ENCODE measurements around the gene TPCN1. TPM values are rescaled to one million over a fixed set of nuclear protein-coding genes. Genes with fewer than 3 reads are reported as not detected.
"Not testable (repeated sequence)": the region's sequence is repeated elsewhere in the genome, so short reads cannot be mapped to it uniquely, and the experiment has no call there.

TPCN1 gene
- total RNA-seq, 3 donors from 2014 or later, result 17.5 to 23.7 (median 20.8) TPM

GRCh38 chr12:113203852-113204760 is 17.2 kb upstream of the TPCN1 start:
- peaks cover 25% of the 10 kb centered on the region for H3K4me1 Mint-ChIP-seq (ENCODE audit: low read depth)
- ATAC-seq, result no peak
- no peak overlapping the region for H3K4me3 Mint-ChIP-seq
- no peaks in the 10 kb centered on the region for H3K36me3 Mint-ChIP-seq (ENCODE audit: insufficient read depth)
- H3K9me3 Mint-ChIP-seq, result no peaks in the 10 kb centered on the region
- H3K27me3 Mint-ChIP-seq (ENCODE audit: low read depth), result no peaks in the 10 kb centered on the region
- DNase-seq, result no peak

GRCh38 chr12:113204804-113205203 is 16.5 kb upstream of the TPCN1 start:
- no peaks in the 10 kb centered on the region for H3K36me3 Mint-ChIP-seq (ENCODE audit: insufficient read depth)
- no peak for DNase-seq
- H3K4me3 Mint-ChIP-seq, result no peak overlapping the region
- H3K9me3 Mint-ChIP-seq, result no peaks in the 10 kb centered on the region
- peaks cover 32% of the 10 kb centered on the region for H3K4me1 Mint-ChIP-seq (ENCODE audit: low read depth)
- ATAC-seq, result no peak
- H3K27me3 Mint-ChIP-seq (ENCODE audit: low read depth), result no peaks in the 10 kb centered on the region

- H3K36me3 Mint-ChIP-seq (ENCODE audit: insufficient read depth); H3K4me3 Mint-ChIP-seq; H3K9me3 Mint-ChIP-seq; H3K27me3 Mint-ChIP-seq (ENCODE audit: low read depth); DNase-seq; ATAC-seq: not testable (repeated sequence)
- H3K4me1 Mint-ChIP-seq (ENCODE audit: low read depth), result peaks cover 50% of the 10 kb centered on the region
These were observed 14.5 kb upstream of the TPCN1 start for GRCh38 chr12:113206802-113207201.

GRCh38 chr12:113207613-113208040 is 13.6 kb upstream of the TPCN1 start:
- Mint-ChIP-seq H3K36me3 (ENCODE audit: insufficient read depth) (no peaks in the 10 kb centered on the region), H3K4me1 (ENCODE audit: low read depth) (peaks cover 50% of the 10 kb centered on the region), H3K9me3 (no peaks in the 10 kb centered on the region), H3K4me3 (peak overlapping the region; percentile 4), H3K27me3 (ENCODE audit: low read depth) (no peaks in the 10 kb centered on the region)
- peak; percentile 26 to 32 for ATAC-seq
- no peak for DNase-seq

- H3K27me3 Mint-ChIP-seq (ENCODE audit: low read depth), result no peaks in the 10 kb centered on the region
These were observed 13.0 kb upstream of the TPCN1 start for GRCh38 chr12:113208041-113208934.

GRCh38 chr12:113211160-113211559 is 10.1 kb upstream of the TPCN1 start:
- H3K4me1 Mint-ChIP-seq (ENCODE audit: low read depth), result peaks cover 61% of the 10 kb centered on the region
- no peak for ATAC-seq
- no peak overlapping the region for H3K4me3 Mint-ChIP-seq

More at GRCh38 chr12:113208041-113208934, 13.0 kb upstream of the TPCN1 start:
- Mint-ChIP-seq H3K36me3 (ENCODE audit: insufficient read depth) (no peaks in the 10 kb centered on the region), H3K9me3 (no peaks in the 10 kb centered on the region), H3K4me3 (peak overlapping the region; percentile 56), H3K4me1 (ENCODE audit: low read depth) (peaks cover 50% of the 10 kb centered on the region)
- ATAC-seq (peak; percentile 81 to 86), DNase-seq (no peak)

GRCh38 chr12:113214895-113215400 is 6.3 kb upstream of the TPCN1 start:
- ATAC-seq (no peak), DNase-seq (no peak)
- peaks cover 38% of the 10 kb centered on the region for H3K4me1 Mint-ChIP-seq (ENCODE audit: low read depth)
- no peaks in the 10 kb centered on the region for H3K27me3 Mint-ChIP-seq (ENCODE audit: low read depth)
- H3K9me3 Mint-ChIP-seq, result no peaks in the 10 kb centered on the region
- H3K36me3 Mint-ChIP-seq (ENCODE audit: insufficient read depth), result no peaks in the 10 kb centered on the region
- no peak overlapping the region for H3K4me3 Mint-ChIP-seq

More at GRCh38 chr12:113211160-113211559, 10.1 kb upstream of the TPCN1 start:
- no peak for DNase-seq
- Mint-ChIP-seq H3K27me3 (ENCODE audit: low read depth) (no peaks in the 10 kb centered on the region), H3K9me3 (no peaks in the 10 kb centered on the region), H3K36me3 (ENCODE audit: insufficient read depth) (no peaks in the 10 kb centered on the region)

GRCh38 chr12:113216027-113216426 is 5.2 kb upstream of the TPCN1 start:
- H3K4me3 Mint-ChIP-seq, result no peak overlapping the region
- no peaks in the 10 kb centered on the region for H3K27me3 Mint-ChIP-seq (ENCODE audit: low read depth)
- no peak for ATAC-seq
- DNase-seq, result no peak
- H3K9me3 Mint-ChIP-seq, result no peaks in the 10 kb centered on the region
- H3K4me1 Mint-ChIP-seq (ENCODE audit: low read depth), result peaks cover 33% of the 10 kb centered on the region
- no peaks in the 10 kb centered on the region for H3K36me3 Mint-ChIP-seq (ENCODE audit: insufficient read depth)

GRCh38 chr12:113220593-113221180 is 577 bp upstream of the TPCN1 start:
- Mint-ChIP-seq H3K9me3 (no peaks in the 10 kb centered on the region), H3K36me3 (ENCODE audit: insufficient read depth) (no peaks in the 10 kb centered on the region), H3K4me3 (peak overlapping the region; percentile 92), H3K4me1 (ENCODE audit: low read depth) (peaks cover 36% of the 10 kb centered on the region), H3K27me3 (ENCODE audit: low read depth) (no peaks in the 10 kb centered on the region)
- ATAC-seq, result no peak
- DNase-seq, result no peak

GRCh38 chr12:113221997-113222729 is 899 bp downstream of the TPCN1 start:
- Mint-ChIP-seq H3K36me3 (ENCODE audit: insufficient read depth) (no peaks in the 10 kb centered on the region), H3K9me3 (no peaks in the 10 kb centered on the region), H3K27me3 (ENCODE audit: low read depth) (no peaks in the 10 kb centered on the region), H3K4me1 (ENCODE audit: low read depth) (peaks cover 32% of the 10 kb centered on the region), H3K4me3 (peak overlapping the region; percentile 92)
- DNase-seq, result no peak
- peak in 1 of 2 donors; percentile 2 for ATAC-seq

GRCh38 chr12:113222730-113223531 is 1.7 kb downstream of the TPCN1 start:
- ATAC-seq (no peak), DNase-seq (no peak)
- peak overlapping the region; percentile 92 for H3K4me3 Mint-ChIP-seq
- peaks cover 24% of the 10 kb centered on the region for H3K4me1 Mint-ChIP-seq (ENCODE audit: low read depth)
- H3K27me3 Mint-ChIP-seq (ENCODE audit: low read depth), result no peaks in the 10 kb centered on the region
- no peaks in the 10 kb centered on the region for H3K9me3 Mint-ChIP-seq
- no peaks in the 10 kb centered on the region for H3K36me3 Mint-ChIP-seq (ENCODE audit: insufficient read depth)

GRCh38 chr12:113224955-113225354 is 3.7 kb downstream of the TPCN1 start:
- H3K27me3 Mint-ChIP-seq (ENCODE audit: low read depth), result no peaks in the 10 kb centered on the region
- peaks cover 4% of the 10 kb centered on the region for H3K36me3 Mint-ChIP-seq (ENCODE audit: insufficient read depth)
- DNase-seq, result no peak
- no peak for ATAC-seq
- no peak overlapping the region for H3K4me3 Mint-ChIP-seq
- H3K4me1 Mint-ChIP-seq (ENCODE audit: low read depth), result peaks cover 39% of the 10 kb centered on the region
- no peaks in the 10 kb centered on the region for H3K9me3 Mint-ChIP-seq
